SH-SY5Y (cell line): ENCODE results near the gene ITPRID1.
A peak's percentile ranks its signal among the peaks of the same experiment; 100 is the strongest.

Experiments used
- GATA2 ChIP-seq: IDR thresholded peaks from 2 replicates; pipeline ENCODE4 v1.6.1; 2011; ENCODE audit warnings: mild to moderate bottlenecking, low read depth, low read length
- GATA3 ChIP-seq: IDR thresholded peaks from 2 replicates; pipeline ENCODE4 v1.6.1; 2011; ENCODE audit warnings: low read depth, mild to moderate bottlenecking, low read length, moderate library complexity

Gene ITPRID1

DNA sequence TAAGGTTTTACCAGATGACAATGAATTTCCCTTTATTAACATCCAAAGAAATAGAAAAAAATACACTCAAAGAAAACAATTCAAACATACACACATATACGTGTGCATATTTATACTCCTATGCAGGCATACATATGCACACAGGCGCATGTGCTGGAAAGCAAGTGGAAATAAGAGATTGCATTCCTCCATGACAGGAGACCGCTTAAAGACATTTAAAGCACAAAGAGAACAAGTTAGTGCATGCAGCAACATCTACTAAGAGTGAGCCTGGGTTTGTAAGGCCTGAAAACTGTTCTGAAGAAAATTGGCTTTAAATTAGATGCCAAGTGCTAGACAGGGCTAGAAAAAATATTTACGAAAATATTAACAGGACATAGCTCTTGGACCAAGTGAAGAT, 133.1 kb downstream of the ITPRID1 start:
- TF ChIP-seq GATA3: no peak
- TF ChIP-seq GATA2: no peak

DNA sequence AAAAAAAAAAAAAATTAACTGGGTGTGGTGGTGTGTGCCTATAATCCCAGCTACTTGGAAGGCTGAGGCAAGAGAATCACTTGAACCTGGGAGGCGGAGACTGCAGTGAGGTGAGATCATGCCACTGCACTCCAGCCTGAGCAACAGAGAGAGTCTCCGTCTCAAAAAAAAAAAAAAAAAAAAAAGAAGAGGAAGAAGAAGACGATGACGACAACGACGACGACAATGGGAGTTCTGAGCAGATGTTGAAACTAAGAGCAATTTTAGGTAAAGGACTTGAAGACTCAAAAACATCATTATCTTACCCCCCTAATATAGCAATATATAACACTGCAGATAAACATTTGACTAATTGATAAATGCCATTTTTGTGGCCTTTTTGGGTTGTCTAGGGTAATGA, 133.6 kb downstream of the ITPRID1 start:
- no peak for TF ChIP-seq GATA2
- no peak for TF ChIP-seq GATA3

DNA sequence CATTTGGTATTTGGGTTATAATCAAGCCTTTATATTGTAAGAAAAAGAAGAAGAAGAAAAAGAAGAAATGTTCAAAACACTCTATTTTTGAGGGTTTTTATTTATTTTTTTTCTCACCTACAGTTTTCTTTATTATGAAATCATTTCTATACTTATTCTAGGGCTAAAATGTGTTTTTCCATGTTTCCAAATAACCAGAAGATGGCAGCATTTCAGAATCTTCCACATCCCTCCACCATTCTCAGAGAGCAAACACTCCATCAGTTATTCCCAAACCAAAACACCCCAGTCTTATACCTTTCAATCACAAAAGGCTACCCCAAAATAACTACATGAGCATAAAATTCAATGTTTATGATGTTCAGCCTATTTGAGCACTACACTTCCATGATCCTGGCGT, 134.4 kb downstream of the ITPRID1 start:
- TF ChIP-seq GATA3 (no peak), GATA2 (no peak)

- TF ChIP-seq GATA2 (no peak), GATA3 (no peak)
Measured at GRCh38 chr7:31648880-31649279, 135.0 kb downstream of the ITPRID1 start.

DNA sequence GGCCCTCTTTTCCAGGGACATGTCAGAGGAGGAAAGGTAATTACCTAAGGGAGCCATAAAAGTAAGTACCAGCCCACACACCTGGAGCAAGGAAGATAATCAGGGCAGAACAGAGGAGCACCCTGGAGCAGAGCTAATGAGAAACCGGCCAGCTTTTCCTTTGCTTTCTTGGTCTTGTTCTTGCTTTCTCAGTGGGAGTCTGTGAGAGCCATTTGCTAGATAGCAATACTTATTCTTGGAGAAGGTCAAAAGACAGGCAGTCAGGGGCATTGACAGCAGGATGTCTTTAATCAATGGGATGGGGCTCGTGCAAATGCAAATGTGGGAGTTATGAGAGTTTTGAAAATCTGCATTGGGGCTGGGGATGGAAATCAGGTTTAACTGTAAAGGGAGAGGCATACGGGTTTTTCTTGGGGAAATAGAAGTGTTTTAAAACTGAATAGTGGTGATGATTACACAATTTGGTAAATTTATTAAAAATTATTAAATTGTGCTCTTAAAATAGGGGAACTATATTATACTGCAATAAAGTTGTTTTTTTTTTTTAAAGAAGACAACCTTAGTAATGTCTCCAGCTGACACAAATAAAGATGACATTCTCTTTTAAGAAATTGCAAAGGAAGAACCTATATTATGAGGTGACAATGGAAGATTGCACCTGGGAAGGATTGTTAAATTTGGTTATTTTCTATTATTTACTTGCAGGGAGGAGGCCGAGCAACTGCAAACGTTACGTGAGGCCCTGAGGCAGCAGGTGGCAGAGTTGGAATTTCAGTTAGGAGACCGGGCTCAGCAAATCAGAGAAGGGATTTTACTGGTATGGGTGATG, 137.6 kb downstream of the ITPRID1 start:
- TF ChIP-seq GATA2: no peak
- TF ChIP-seq GATA3: no peak

DNA sequence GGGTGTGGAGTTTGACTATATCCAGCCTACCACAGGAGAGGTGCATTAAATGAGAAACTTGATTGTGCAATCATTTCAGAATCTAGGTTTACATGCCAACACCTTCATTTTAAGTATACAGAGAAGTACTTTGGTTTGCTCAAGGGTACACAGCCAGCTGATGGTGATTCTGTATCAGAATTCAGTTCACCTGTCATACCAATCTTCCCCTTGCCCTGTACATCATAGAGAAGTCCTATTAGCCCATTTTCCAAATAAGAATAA, 138.1 kb downstream of the ITPRID1 start:
- TF ChIP-seq GATA2 (no peak), GATA3 (no peak)

DNA sequence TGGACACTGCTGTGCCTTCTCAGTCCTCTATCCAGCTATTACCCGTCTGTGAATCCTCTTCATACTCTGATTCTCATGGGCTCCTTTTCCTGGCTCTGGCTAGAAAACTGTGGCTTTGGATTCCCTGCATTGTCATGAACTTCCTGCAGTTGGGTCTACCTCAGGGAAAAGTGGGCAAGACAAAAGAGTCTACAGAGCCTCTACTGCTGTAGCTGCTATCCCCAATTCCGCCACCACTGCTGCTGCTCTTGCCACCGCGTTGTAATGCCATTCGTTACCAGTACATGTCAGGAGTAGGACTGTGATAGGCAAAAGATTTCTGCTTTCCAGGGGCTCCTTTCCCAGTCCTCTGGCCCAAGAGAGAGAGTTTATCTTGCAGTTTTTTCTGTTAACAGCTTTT, 149.2 kb downstream of the ITPRID1 start:
- TF ChIP-seq GATA3: no peak
- no peak for TF ChIP-seq GATA2

- TF ChIP-seq GATA3 (no peak), GATA2 (no peak)
Measured at GRCh38 chr7:31664890-31665289, 151.0 kb downstream of the ITPRID1 start.

- no peak for TF ChIP-seq GATA3
Measured at GRCh38 chr7:31665546-31665945, 151.7 kb downstream of the ITPRID1 start.

DNA sequence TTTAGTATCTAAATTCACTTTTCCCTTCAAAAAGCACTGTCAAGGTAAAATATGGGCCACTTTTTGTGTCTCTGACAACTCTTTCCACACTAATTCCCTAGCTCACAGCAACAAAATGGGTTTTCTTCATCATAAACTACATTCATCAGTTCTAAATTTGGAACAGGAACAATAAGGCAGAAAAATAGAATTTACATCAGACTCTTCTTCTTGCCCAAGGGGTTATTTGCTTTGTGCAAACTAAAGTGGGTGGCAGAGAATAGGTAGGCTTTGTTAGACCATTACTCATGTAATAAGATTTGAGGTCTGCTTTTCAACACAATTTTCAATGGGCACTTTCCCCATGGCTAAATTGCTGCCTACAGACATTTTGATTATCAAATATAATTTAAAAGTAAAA, 155.6 kb downstream of the ITPRID1 start:
- TF ChIP-seq GATA2: no peak

DNA sequence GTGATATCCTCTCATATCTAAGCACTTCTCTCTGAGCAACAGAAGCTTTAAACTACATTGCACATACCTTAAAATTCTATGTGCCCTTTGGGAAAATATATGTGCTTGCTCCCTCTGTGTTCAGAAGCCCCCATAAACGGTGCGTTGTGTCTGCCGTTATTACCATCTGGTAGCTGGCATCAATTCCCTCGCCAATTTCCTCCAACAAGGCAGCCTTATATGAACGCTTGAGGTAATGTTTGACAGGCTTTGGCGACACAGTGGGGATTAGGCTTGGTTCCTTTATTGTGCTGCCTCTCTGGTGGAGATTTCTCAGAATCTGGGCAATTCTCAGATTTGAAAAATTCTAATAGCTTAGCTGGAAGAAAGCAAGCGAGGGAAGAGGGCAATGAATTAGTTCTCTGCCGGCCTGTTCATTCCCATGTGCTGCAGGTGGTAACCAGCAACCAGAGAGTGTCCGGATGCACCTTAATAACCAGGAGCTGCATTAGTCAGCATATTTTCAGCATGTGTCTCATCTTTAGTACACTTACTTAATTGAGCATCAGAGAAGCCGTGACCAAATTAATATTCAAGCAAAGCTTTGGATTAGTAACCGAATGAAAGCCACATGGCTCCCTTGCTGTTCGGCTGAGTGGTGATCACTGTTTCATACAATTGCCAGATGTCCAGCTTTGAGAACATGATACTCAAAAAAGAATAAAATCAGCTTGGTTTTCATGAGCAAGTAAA, 165.8 kb downstream of the ITPRID1 start:
- no peak for TF ChIP-seq GATA2
- no peak for TF ChIP-seq GATA3

DNA sequence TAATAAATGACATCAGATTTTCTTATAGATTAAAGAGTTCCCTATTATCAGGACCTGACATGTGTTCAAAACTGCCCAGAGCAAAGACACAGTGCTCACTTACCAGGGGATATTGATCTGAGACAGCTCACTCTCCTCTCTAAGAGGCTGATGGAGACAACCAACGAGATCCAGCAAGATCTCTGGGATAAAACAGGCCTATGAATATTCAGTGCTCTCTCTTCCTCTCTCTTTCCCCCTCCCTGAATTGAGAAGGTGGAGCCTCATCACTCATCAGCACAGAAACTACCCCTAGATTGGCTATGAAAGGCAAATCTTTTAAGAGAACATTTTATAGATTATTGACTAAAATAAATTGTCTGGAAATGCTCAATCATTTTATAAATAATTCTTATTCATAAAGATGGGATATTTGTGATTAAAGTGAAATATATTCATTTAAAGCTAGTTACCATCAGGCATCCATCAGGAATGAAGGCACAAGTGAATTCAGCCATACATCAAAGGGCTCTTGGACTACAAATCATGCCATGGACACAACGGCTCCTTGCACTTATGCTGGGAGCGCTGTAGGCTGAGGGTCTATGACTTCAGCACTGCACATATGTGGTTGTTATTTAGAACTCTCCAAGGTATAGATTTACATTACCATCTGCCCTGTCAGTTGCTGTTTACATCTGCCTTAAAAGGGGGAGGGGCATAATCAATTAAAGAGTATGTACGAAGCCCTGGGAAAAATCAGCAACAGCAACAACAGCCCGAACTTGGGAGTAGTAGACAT, 169.7 kb downstream of the ITPRID1 start:
- TF ChIP-seq GATA2 (no peak), GATA3 (no peak)

DNA sequence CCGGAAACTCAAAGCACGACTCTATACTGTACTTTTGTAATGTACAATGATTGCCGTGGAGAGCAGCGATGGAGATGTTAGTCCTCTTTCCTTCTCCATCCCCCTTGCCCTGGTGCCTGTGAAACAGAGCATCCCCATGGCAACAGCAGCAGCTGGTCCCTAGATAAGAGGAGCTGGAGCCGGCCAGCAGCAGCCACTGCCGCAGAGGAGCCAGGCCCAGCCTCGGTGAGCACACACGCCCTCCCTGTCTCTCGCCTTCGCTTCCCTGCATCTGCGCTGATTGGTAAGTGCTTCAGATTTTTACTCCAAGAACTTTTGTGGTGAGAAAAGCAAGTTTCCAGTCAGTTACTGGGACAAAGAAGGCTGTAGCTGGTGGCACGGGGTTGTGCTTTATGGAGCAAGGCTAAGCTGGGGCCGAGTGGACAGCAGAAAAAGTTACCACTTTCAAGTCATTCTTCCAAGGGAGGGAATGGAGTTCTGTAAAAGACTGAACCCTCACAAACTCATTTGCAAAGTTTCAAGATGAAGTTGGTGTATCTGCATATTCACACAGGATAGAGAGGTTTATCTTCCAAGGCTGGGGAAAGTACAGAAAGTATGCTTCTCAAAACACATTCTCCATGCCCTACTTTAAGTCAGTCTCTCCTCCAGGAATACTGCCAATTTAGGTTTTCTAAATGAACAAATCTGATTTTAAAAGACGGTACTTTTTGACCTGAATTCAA, 173.3 kb downstream of the ITPRID1 start, which contains the start of gene PPP1R17:
Gene PPP1R17, plus strand, starts transcription at position 192 of the 725 bp plus-strand sequence. CDS start 5,227 bp downstream, outside the sequence.
- TF ChIP-seq GATA2 (peak; percentile 72), GATA3 (no peak)

DNA sequence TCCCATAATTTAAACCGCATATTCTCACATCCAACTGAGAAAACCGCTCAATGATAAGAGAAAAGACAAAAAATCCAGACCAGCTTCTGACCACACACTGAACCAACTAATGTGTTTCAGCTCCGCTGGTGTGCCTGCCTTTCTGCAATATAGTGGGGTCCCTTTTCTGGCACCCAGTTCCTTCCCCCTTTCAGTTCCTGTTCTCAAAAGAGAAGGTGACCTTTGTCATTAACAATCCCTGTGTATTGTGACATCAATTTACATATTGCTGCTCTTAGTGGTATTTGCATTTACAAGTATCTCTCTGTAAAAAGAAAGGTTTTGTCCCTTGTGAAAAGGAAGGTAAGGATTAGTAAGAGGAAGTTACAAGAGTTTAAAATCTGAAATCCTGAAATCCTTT, 174.5 kb downstream of the ITPRID1 start:
- no peak for TF ChIP-seq GATA3
- no peak for TF ChIP-seq GATA2
